MM.1S (cell line): ENCODE measurements around the gene C14orf132.

Experiments
- CTCF ChIP-seq: fragments of 300-600 bp; sonication (generic); IDR thresholded peaks from 2 replicates; pipeline ENCODE4 v1.5.1; 2016; ENCODE audit warnings: antibody characterized with exemption, low read length, mixed read lengths
- EZH2 ChIP-seq: fragments of 300-600 bp; sonication (generic); optimal IDR thresholded peaks from 2 replicates; pipeline ENCODE3; 2017; ENCODE audit warnings: low read depth, mild to moderate bottlenecking, antibody characterized with exemption, low read length, mixed read lengths

DNA sequence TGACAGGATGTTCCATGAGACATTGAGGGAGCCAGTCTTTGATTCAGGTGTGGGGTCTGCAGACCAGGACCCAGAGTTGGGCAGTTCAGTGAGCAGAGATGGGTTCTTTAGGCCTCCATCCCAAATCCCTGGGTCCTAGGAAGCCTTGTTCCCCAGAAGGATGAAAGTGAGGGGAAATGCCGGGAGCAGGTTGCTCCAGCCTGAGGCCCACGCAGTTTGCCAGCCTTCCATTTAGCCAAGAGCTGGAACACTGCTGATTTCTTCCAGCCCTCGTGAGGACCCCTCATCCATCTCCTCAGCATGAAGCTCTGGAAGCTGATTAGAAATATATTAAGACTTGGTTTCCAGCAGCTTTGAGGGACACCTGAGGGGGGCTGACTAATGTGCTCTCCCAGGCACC is 12.1 kb downstream of the C14orf132 start:
- no peak for TF ChIP-seq EZH2
- no peak for TF ChIP-seq CTCF
